Muscle layer of colon (tissue), 2 donors: ENCODE data around the gene GRM5.

ENCODE experiments used
- H3K27ac ChIP-seq: one replicate; pipeline ENCODE4 v1.7.0; 2013; ENCODE audit warnings: low read depth, mild to moderate bottlenecking, low read length, moderate library complexity
- H3K27me3 ChIP-seq, 2 donors: one replicate each; pipeline ENCODE4 v1.7.0; 2013; ENCODE audit warnings: low read length in 2 of 2, mild to moderate bottlenecking in 2 of 2; ENCODE audit not compliant: insufficient read depth in 2 of 2, control insufficient read depth in 1 of 2
- H3K36me3 ChIP-seq: one replicate; pipeline ENCODE4 v1.7.0; 2013; ENCODE audit warnings: mild to moderate bottlenecking, low read length; ENCODE audit not compliant: insufficient read depth
- H3K4me1 ChIP-seq: one replicate; pipeline ENCODE4 v1.7.0; 2013; ENCODE audit warnings: mild to moderate bottlenecking, low read length; ENCODE audit not compliant: insufficient read depth
- H3K4me3 ChIP-seq, 2 donors: one replicate each; pipeline ENCODE4 v1.7.0; 2013; ENCODE audit warnings: low read length in 2 of 2, low read depth in 1 of 2, mild to moderate bottlenecking in 1 of 2, moderate library complexity in 1 of 2
- H3K9ac ChIP-seq: one replicate; pipeline ENCODE4 v1.7.0; 2013; ENCODE audit warnings: low read length
- H3K9me3 ChIP-seq: one replicate; pipeline ENCODE4 v1.7.0; 2013; ENCODE audit warnings: mild to moderate bottlenecking, low read length
- donor health status: abdominal sarcoma.
- donor health status: Adenocarcinoma of cecum.

Gene GRM5

DNA sequence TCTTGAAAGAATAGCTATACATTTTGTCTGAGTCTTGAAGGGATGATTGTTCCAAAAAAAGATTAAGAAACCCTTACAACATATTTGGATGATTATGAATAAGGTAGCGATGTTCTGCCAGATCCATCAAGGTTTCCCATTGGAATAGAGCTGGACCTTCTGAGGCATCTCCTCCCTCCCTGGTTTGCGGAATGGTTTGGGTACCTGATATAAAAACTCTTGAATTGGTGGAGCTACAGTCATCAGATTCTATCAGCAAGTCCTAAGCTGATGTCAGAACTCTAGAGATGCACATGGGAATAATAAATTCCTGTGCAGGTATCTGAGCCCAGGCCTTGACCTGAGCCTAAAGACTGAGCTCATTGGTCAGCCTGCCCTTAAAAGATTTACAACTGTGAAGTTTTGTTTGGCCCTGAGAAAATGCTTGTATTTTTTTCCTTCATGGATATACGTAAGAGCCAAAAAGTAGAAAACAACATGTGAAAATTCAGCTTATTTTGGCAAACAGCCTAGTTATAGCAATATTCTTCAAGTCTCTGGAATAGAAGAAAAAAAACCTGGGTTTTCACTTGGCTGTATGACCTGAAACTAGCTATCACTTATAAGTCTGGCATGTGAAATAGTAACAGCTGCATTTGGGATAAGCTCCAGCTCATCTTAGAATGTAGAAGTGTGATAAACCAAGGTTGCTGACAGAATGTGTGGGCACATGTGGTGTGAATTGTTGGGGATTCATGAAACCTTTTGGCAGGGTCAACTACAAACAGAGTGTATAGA is 462.5 kb downstream of the GRM5 start:
- H3K4me1 ChIP-seq, result no peaks in the 10 kb centered on the region

GRCh38 chr11:88597387-88597786 is 468.4 kb downstream of the GRM5 start:
- H3K4me1 ChIP-seq, result no peaks in the 10 kb centered on the region
- no peak overlapping the region for H3K9ac ChIP-seq
- no peaks in the 10 kb centered on the region for H3K27me3 ChIP-seq
- no peak overlapping the region for H3K4me3 ChIP-seq
- no peaks in the 10 kb centered on the region for H3K9me3 ChIP-seq
- no peak overlapping the region for H3K27ac ChIP-seq
- H3K36me3 ChIP-seq, result no peaks in the 10 kb centered on the region

More for the DNA sequence above, 462.5 kb downstream of the GRM5 start:
- Histone ChIP-seq H3K4me3 (no peak overlapping the region), H3K9ac (no peak overlapping the region), H3K27ac (no peak overlapping the region), H3K9me3 (no peaks in the 10 kb centered on the region), H3K36me3 (no peaks in the 10 kb centered on the region), H3K27me3 (no peaks in the 10 kb centered on the region)

DNA sequence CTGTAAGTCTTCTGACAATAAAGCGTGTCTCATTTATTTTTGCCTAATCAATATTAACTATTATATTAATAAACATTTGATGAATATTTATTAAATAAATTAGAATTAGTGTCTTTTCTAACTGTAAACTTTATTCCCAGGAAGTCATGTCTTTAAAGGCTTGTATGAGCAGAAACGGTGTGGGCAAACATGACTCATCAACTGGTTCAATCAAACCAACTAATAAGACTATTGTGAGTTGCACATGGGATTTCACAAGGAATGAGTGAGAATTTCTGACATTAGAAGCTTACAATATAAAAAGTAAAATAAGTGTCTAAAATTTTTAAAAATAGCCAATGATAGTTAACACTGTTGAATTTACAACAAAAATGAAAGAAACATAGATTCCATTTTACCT is 469.0 kb downstream of the GRM5 start:
- H3K4me1 ChIP-seq, result no peaks in the 10 kb centered on the region
- no peaks in the 10 kb centered on the region for H3K36me3 ChIP-seq
- H3K4me3 ChIP-seq, result no peak overlapping the region
- H3K27me3 ChIP-seq, result no peaks in the 10 kb centered on the region
- H3K27ac ChIP-seq, result no peak overlapping the region
- H3K9ac ChIP-seq, result no peak overlapping the region
- H3K9me3 ChIP-seq, result no peaks in the 10 kb centered on the region

DNA sequence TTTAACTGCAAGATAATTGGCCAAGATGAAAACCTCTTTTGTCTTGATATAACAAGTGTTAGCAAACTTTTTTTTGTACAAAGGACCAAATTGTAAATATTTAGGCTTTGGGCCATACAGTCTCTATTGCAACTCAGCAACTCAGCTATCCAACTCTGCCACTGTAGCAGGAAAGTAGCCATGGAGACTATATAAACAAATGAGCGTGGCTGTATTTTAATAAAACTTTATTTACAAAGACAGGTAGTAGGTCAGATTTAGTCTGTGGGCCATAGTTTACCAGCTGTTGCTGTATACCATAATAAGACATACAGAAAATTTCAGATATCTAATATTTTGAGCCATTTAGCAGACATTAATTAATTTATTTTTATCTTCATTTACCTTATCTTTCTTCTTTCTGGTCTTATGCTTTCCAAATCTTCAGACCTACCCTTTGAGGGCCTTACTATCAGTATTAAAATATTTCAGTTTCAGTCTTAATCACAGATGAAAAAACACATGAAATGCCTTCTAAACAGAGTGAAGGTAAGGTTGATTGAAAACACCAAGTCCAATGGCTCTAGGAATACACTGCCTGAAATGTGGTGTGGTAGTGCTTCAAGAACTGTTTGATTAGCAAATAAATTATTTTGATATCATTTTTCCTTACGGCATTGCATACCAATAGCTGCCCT is 471.4 kb downstream of the GRM5 start:
- Histone ChIP-seq H3K36me3 (no peaks in the 10 kb centered on the region), H3K9ac (no peak overlapping the region), H3K27me3 (no peaks in the 10 kb centered on the region), H3K9me3 (no peaks in the 10 kb centered on the region), H3K27ac (no peak overlapping the region), H3K4me1 (no peaks in the 10 kb centered on the region), H3K4me3 (no peak overlapping the region)

DNA sequence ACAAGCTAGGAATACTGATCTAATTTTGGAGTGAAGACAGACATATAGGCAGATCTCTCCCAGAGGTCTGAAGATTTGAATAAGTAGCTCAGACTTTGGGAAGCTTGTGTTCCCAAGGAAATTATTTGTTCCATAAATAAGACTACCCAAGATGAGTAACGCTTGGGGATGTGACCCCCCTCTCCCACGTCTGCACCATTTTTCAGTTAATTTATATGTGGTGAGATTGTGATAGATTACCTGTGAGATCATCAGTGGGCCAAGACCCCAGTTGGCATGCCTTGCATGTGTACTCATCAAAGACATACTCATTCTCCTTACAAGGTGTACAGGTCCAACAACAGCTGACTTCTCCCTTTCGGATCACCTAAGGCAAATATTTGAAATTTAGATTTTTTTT is 475.4 kb downstream of the GRM5 start:
- H3K4me3 ChIP-seq, result no peak overlapping the region
- no peak overlapping the region for H3K9ac ChIP-seq
- H3K27me3 ChIP-seq, result no peaks in the 10 kb centered on the region
- H3K27ac ChIP-seq, result no peak overlapping the region
- H3K36me3 ChIP-seq, result no peaks in the 10 kb centered on the region
- H3K4me1 ChIP-seq, result no peaks in the 10 kb centered on the region
- H3K9me3 ChIP-seq, result no peaks in the 10 kb centered on the region

GRCh38 chr11:88583251-88583650 is 482.5 kb downstream of the GRM5 start:
- Histone ChIP-seq H3K9ac (no peak overlapping the region), H3K9me3 (no peaks in the 10 kb centered on the region), H3K27me3 (no peaks in the 10 kb centered on the region), H3K4me1 (no peaks in the 10 kb centered on the region), H3K36me3 (no peaks in the 10 kb centered on the region), H3K27ac (no peak overlapping the region), H3K4me3 (no peak overlapping the region)

GRCh38 chr11:88579466-88579865 is 486.3 kb downstream of the GRM5 start:
- no peak overlapping the region for H3K27ac ChIP-seq
- no peaks in the 10 kb centered on the region for H3K9me3 ChIP-seq
- no peaks in the 10 kb centered on the region for H3K4me1 ChIP-seq
- H3K4me3 ChIP-seq, result no peak overlapping the region
- H3K36me3 ChIP-seq, result no peaks in the 10 kb centered on the region
- no peaks in the 10 kb centered on the region for H3K27me3 ChIP-seq
- no peak overlapping the region for H3K9ac ChIP-seq

GRCh38 chr11:88576741-88577140 is 489.0 kb downstream of the GRM5 start:
- Histone ChIP-seq H3K9ac (no peak overlapping the region), H3K4me3 (no peak overlapping the region), H3K27me3 (no peaks in the 10 kb centered on the region), H3K27ac (no peak overlapping the region), H3K36me3 (no peaks in the 10 kb centered on the region), H3K9me3 (no peaks in the 10 kb centered on the region), H3K4me1 (no peaks in the 10 kb centered on the region)

DNA sequence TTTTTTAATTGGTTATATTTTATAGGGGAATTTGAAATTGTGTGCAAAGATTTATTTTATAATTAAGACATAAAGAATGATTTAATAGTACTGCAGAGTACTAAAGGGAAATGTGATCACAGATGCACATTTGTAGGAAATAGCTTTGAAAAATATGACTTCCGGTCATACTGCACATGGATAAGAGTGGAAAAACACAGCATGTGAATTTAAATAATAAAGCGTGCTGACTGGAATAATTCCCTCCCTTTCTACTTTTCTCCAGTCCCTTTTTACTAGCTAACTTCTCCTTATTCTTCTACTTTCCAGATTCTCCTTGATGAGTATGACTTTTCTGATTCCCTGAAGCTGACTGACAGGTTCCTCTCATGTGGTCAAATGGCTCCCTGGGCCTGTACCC is 489.9 kb downstream of the GRM5 start:
- Histone ChIP-seq H3K9ac (no peak overlapping the region), H3K36me3 (no peaks in the 10 kb centered on the region), H3K27me3 (no peaks in the 10 kb centered on the region), H3K9me3 (no peaks in the 10 kb centered on the region), H3K4me3 (no peak overlapping the region), H3K4me1 (no peaks in the 10 kb centered on the region), H3K27ac (no peak overlapping the region)

GRCh38 chr11:88569342-88569741 is 496.4 kb downstream of the GRM5 start:
- Histone ChIP-seq H3K27me3 (no peaks in the 10 kb centered on the region), H3K27ac (no peak overlapping the region), H3K4me3 (no peak overlapping the region)

DNA sequence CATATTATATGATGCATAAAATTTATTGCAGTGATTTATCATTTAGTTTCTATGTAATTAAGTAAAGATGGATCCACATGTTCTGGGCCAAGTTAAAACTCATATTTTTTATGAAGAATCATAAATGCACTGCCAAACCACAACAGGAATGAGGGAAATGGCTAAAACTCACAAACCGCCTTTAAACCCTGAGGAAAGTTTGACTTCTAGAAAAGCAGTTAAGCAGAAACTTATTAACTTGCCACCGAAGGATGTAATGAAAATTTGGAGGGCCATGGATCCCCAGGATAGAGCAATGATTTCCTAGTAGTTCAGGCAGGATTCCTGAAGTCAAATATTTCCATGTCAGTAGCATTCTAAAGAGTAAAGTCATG is 510.0 kb downstream of the GRM5 start:
- H3K27ac ChIP-seq, result no peak overlapping the region
- H3K4me1 ChIP-seq, result no peaks in the 10 kb centered on the region
- no peak overlapping the region for H3K4me3 ChIP-seq
- H3K36me3 ChIP-seq, result no peaks in the 10 kb centered on the region
- H3K9ac ChIP-seq, result no peak overlapping the region
- no peaks in the 10 kb centered on the region for H3K27me3 ChIP-seq
- no peaks in the 10 kb centered on the region for H3K9me3 ChIP-seq

More at GRCh38 chr11:88569342-88569741, 496.4 kb downstream of the GRM5 start:
- Histone ChIP-seq H3K9ac (no peak overlapping the region), H3K4me1 (no peaks in the 10 kb centered on the region), H3K9me3 (no peaks in the 10 kb centered on the region), H3K36me3 (no peaks in the 10 kb centered on the region)
